OCI-LY1 (cell line): ENCODE measurements around the gene PTGFRN.

Experiments
- H2AFZ ChIP-seq: fragments of 200-600 bp; sonication (generic), shearing (Covaris generic); 2 replicates; pipeline ENCODE4 v1.6.0; 2014; ENCODE audit warnings: antibody characterized with exemption, mild to moderate bottlenecking, low read length
- H3F3A ChIP-seq: fragments of 200-600 bp; sonication (generic), shearing (Covaris generic); 2 replicates; pipeline ENCODE4 v1.6.0; 2014; ENCODE audit warnings: mild to moderate bottlenecking, antibody characterized with exemption, low read length, moderate library complexity; ENCODE audit not compliant: insufficient read depth
- H3K27ac ChIP-seq: fragments of 200-600 bp; sonication (generic); 2 replicates; pipeline ENCODE4 v1.5.1; 2014; ENCODE audit warnings: low read length, mixed run types, mild to moderate bottlenecking, low read depth; ENCODE audit not compliant: poor library complexity, severe bottlenecking
- H3K27me3 ChIP-seq: fragments of 200-600 bp; sonication (generic); 2 replicates; pipeline ENCODE4 v1.6.0; 2014; ENCODE audit warnings: antibody characterized with exemption, mild to moderate bottlenecking, low read length, moderate library complexity; ENCODE audit not compliant: insufficient read depth
- H3K36me3 ChIP-seq: fragments of 200-600 bp; sonication (generic); 2 replicates; pipeline ENCODE4 v1.6.1; 2014; ENCODE audit warnings: mild to moderate bottlenecking, antibody characterized with exemption, low read length, moderate library complexity, mixed read lengths; ENCODE audit not compliant: insufficient read depth
- H3K4me1 ChIP-seq: fragments of 200-600 bp; sonication (generic); 2 replicates; pipeline ENCODE4 v1.5.1; 2014; ENCODE audit warnings: mild to moderate bottlenecking, low read length, moderate library complexity; ENCODE audit not compliant: insufficient read depth, severe bottlenecking
- H3K4me2 ChIP-seq: fragments of 200-600 bp; sonication (generic), shearing (Covaris generic); 2 replicates; pipeline ENCODE4 v1.6.1; 2014; ENCODE audit warnings: low read length
- H3K4me3 ChIP-seq: fragments of 200-600 bp; sonication (generic); 2 replicates; pipeline ENCODE4 v1.5.1; 2014; ENCODE audit warnings: low read length, low read depth, mild to moderate bottlenecking, mixed read lengths; ENCODE audit not compliant: poor library complexity, severe bottlenecking
- H3K79me2 ChIP-seq: fragments of 200-600 bp; shearing (Covaris generic); 2 replicates; pipeline ENCODE4 v1.6.1; 2016; ENCODE audit warnings: mixed run types, low read length, mixed read lengths; ENCODE audit not compliant: insufficient read depth
- H3K9ac ChIP-seq: fragments of 200-600 bp; sonication (generic), shearing (Covaris generic); 2 replicates; pipeline ENCODE4 v1.6.1; 2014; ENCODE audit warnings: mild to moderate bottlenecking, low read length, mixed read lengths
- H3K9me2 ChIP-seq: fragments of 200-600 bp; sonication (generic), shearing (Covaris generic); 2 replicates; pipeline ENCODE4 v1.6.1; 2014; ENCODE audit warnings: low read depth, mild to moderate bottlenecking, low read length, mixed read lengths
- H3K9me3 ChIP-seq: fragments of 200-600 bp; shearing (Covaris generic); 2 replicates; pipeline ENCODE4 v1.6.1; 2014; ENCODE audit warnings: low read length, mixed read lengths
- H4K20me1 ChIP-seq: fragments of 200-600 bp; sonication (generic), shearing (Covaris generic); 2 replicates; pipeline ENCODE4 v1.6.0; 2016; ENCODE audit warnings: mild to moderate bottlenecking, low read length; ENCODE audit not compliant: insufficient read depth
- CTCF ChIP-seq: fragments of 200-600 bp; sonication (generic), shearing (Covaris generic); IDR thresholded peaks from 2 replicates; pipeline ENCODE4 v1.5.1; 2017; ENCODE audit warnings: mild to moderate bottlenecking, antibody characterized with exemption, low read length, moderate library complexity, mixed read lengths
- EZH2 ChIP-seq: fragments of 200-600 bp; sonication (generic), shearing (Covaris generic); IDR thresholded peaks from 2 replicates; pipeline ENCODE4 v1.8.0; 2017; ENCODE audit warnings: borderline replicate concordance, mixed run types, mild to moderate bottlenecking, antibody characterized with exemption, low read length, moderate library complexity, mixed read lengths

PTGFRN gene

GRCh38 chr1:116958977-116959376 lies 49.3 kb downstream of the PTGFRN start:
- no peaks in the 10 kb centered on the region for H3K79me2 ChIP-seq
- no peaks in the 10 kb centered on the region for H4K20me1 ChIP-seq
- H3K4me2 ChIP-seq = no peak overlapping the region
- no peak overlapping the region for H3K27ac ChIP-seq
- H3K9ac ChIP-seq = no peak overlapping the region
- no peaks in the 10 kb centered on the region for H3K9me2 ChIP-seq
- no peaks in the 10 kb centered on the region for H3K4me1 ChIP-seq
- H3K27me3 ChIP-seq = no peaks in the 10 kb centered on the region
- H2AFZ ChIP-seq = no peak overlapping the region
- TF ChIP-seq EZH2 = no peak
- H3K9me3 ChIP-seq = no peaks in the 10 kb centered on the region
- no peak overlapping the region for H3K4me3 ChIP-seq
- H3F3A ChIP-seq = no peaks in the 10 kb centered on the region
- H3K36me3 ChIP-seq = no peaks in the 10 kb centered on the region

- Histone ChIP-seq H3K36me3 (no peaks in the 10 kb centered on the region), H3K9me3 (no peaks in the 10 kb centered on the region), H3K9ac (no peak overlapping the region), H2AFZ (no peak overlapping the region), H3K4me1 (no peaks in the 10 kb centered on the region), H3K27me3 (no peaks in the 10 kb centered on the region), H3K4me2 (no peak overlapping the region), H3K4me3 (no peak overlapping the region), H3K27ac (no peak overlapping the region), H3K79me2 (no peaks in the 10 kb centered on the region), H3F3A (no peaks in the 10 kb centered on the region), H4K20me1 (no peaks in the 10 kb centered on the region), H3K9me2 (no peaks in the 10 kb centered on the region)
- TF ChIP-seq EZH2 (no peak), CTCF (no peak)
These were observed 51.9 kb downstream of the PTGFRN start for GRCh38 chr1:116961606-116962005.

GRCh38 chr1:116962987-116963639 lies 53.4 kb downstream of the PTGFRN start:
- H3K4me3 ChIP-seq = no peak overlapping the region
- TF ChIP-seq EZH2 (no peak), CTCF (no peak)
- no peaks in the 10 kb centered on the region for H3K9me2 ChIP-seq
- no peaks in the 10 kb centered on the region for H3K79me2 ChIP-seq
- no peaks in the 10 kb centered on the region for H4K20me1 ChIP-seq
- H3K9ac ChIP-seq = no peak overlapping the region
- H3K27me3 ChIP-seq = no peaks in the 10 kb centered on the region
- no peak overlapping the region for H3K4me2 ChIP-seq
- H3K27ac ChIP-seq = no peak overlapping the region
- no peaks in the 10 kb centered on the region for H3K9me3 ChIP-seq
- no peak overlapping the region for H2AFZ ChIP-seq
- H3K36me3 ChIP-seq = no peaks in the 10 kb centered on the region
- no peaks in the 10 kb centered on the region for H3K4me1 ChIP-seq
- H3F3A ChIP-seq = no peaks in the 10 kb centered on the region

DNA sequence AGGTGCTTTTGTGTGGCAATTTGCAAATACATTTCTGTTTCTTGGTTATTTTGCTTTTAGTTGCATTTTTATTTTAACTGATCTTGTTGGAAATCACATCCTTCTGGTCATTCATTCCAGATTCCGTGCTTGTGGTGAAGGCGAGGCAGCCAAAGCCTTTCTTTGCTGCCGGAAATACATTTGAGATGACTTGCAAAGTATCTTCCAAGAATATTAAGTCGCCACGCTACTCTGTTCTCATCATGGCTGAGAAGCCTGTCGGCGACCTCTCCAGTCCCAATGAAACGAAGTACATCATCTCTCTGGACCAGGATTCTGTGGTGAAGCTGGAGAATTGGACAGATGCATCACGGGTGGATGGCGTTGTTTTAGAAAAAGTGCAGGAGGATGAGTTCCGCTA lies 57.1 kb downstream of the PTGFRN start:
- Histone ChIP-seq H3K4me3 (no peak overlapping the region), H4K20me1 (no peaks in the 10 kb centered on the region), H3K79me2 (no peaks in the 10 kb centered on the region), H3K27me3 (no peaks in the 10 kb centered on the region), H3K9me2 (no peaks in the 10 kb centered on the region), H3F3A (no peaks in the 10 kb centered on the region), H3K27ac (no peak overlapping the region), H2AFZ (no peak overlapping the region), H3K4me2 (no peak overlapping the region), H3K4me1 (no peaks in the 10 kb centered on the region), H3K36me3 (no peaks in the 10 kb centered on the region), H3K9ac (no peak overlapping the region), H3K9me3 (no peaks in the 10 kb centered on the region)
- TF ChIP-seq EZH2 (no peak), CTCF (no peak)
